K562 (cell line): Measurements from ENCODE around the gene AQP1. TPM values are rescaled to one million over a fixed set of nuclear protein-coding genes. Genes with fewer than 3 reads are reported as not detected.
A peak's percentile ranks its signal among the peaks of the same experiment; 100 is the strongest.

ENCODE experiments used
- ATAC-seq: fragments of 200-7000 bp; cut with Tn5 transposase; 3 replicates; pipeline ENCODE4 v1.9.1; 2020; ENCODE audit warnings: moderate library complexity
- BruUV-seq: library from RNA; stranded (reverse); fragments of 400-500 nt; replicated peaks from 2 replicates; lab custom pipeline; 2021; lab: Mats Ljungman, UMichigan
- CTCF ChIA-PET: fragments of 300-600 bp; formaldehyde crosslinking; extraction: SDS; loops from one replicate; lab custom pipeline; 2021; ENCODE audit warnings: low intra/inter-chr PET ratio; lab: Yijun Ruan, JAX
- POLR2A ChIA-PET: fragments of 300-600, 350-650 bp; sonication (Branson Sonifier 250); formaldehyde crosslinking; extraction: SDS; loops from one replicate; lab custom pipeline; 2021; ENCODE audit warnings: antibody characterized with exemption, inconsistent platforms; lab: Yijun Ruan, JAX
- DNase-seq, 4 experiments: peaks; one replicate each; pipeline versions ENCODE4 v3.0.0 to v3.0.0-alpha.2; 2011 to 2018; ENCODE audit warnings: low spot score in 3 of 4, mixed read lengths in 3 of 4; ENCODE audit errors: extremely low read depth in 1 of 4
- FAIRE-seq: peaks from 2 replicates; lab custom pipeline; 2011; peaks lifted over from hg19 to GRCh38; lab: Jason Lieb, UNC
- H2AFZ ChIP-seq: 2 replicates; pipeline ENCODE4 v1.6.0; 2011; ENCODE audit warnings: low read depth, low read length, control low read depth, inconsistent platforms
- H3K27ac ChIP-seq: fragments of 200-600 bp; 3 replicates; pipeline ENCODE4 v1.8.0; 2011; ENCODE audit warnings: low read depth, mild to moderate bottlenecking, control low read depth, inconsistent platforms, low read length, moderate library complexity, mixed read lengths; ENCODE audit errors: extremely low read depth
- H3K27me3 ChIP-seq, 2 experiments: fragments of 300-600 bp in 1 of 2; 2 replicates in 1 of 2; 3 replicates in 1 of 2; pipeline versions ENCODE4 v1.6.0 to v1.8.0; 2011; ENCODE audit warnings: inconsistent platforms in 2 of 2, low read length in 2 of 2, mild to moderate bottlenecking in 1 of 2, mixed read lengths in 1 of 2, moderate library complexity in 1 of 2; ENCODE audit not compliant: control insufficient read depth in 2 of 2, insufficient read depth in 2 of 2
- H3K36me3 ChIP-seq: fragments of 300-600 bp; 3 replicates; pipeline ENCODE4 v1.8.0; 2011; ENCODE audit warnings: mild to moderate bottlenecking, low read length, inconsistent platforms; ENCODE audit not compliant: control insufficient read depth, insufficient read depth
- H3K4me1 ChIP-seq, 2 experiments: fragments of 200-600 bp in 1 of 2; replicated peaks in 1 of 2; 2 replicates in 1 of 2; 3 replicates in 1 of 2; pipeline versions ENCODE4 v1.5.1 to v1.8.0; 2011; ENCODE audit warnings: inconsistent platforms in 2 of 2, low read length in 2 of 2, mild to moderate bottlenecking in 1 of 2, mixed read lengths in 1 of 2, moderate library complexity in 1 of 2; ENCODE audit not compliant: control insufficient read depth in 2 of 2, insufficient read depth in 2 of 2
- H3K4me2 ChIP-seq: 2 replicates; pipeline ENCODE4 v1.6.1; 2011; ENCODE audit warnings: low read length, control low read depth, inconsistent platforms, mixed read lengths; ENCODE audit not compliant: insufficient read depth
- H3K4me3 ChIP-seq: fragments of 200-600 bp; sonication (generic), shearing (Covaris generic); 2 replicates; pipeline ENCODE4 v1.5.1; 2016; ENCODE audit warnings: control low read depth, inconsistent platforms
- H3K79me2 ChIP-seq: fragments of 200-600 bp; 3 replicates; pipeline ENCODE4 v1.8.0; 2011; ENCODE audit warnings: low read length, inconsistent platforms; ENCODE audit not compliant: control insufficient read depth, insufficient read depth
- H3K9ac ChIP-seq, 2 experiments: 2 replicates each; pipeline versions ENCODE4 v1.6.0 to v1.6.1; 2011; ENCODE audit warnings: low read depth in 2 of 2, low read length in 2 of 2, control low read depth in 1 of 2, inconsistent platforms in 1 of 2, mild to moderate bottlenecking in 1 of 2, mixed read lengths in 1 of 2; ENCODE audit not compliant: insufficient read depth in 1 of 2
- H3K9me1 ChIP-seq: one replicate; pipeline ENCODE4 v1.6.0; 2011; ENCODE audit warnings: inconsistent platforms, mild to moderate bottlenecking, low read length, moderate library complexity; ENCODE audit not compliant: control insufficient read depth, insufficient read depth
- H3K9me3 ChIP-seq: replicated peaks from 2 replicates; pipeline ENCODE4 v1.5.1; 2011; ENCODE audit warnings: low read depth, low read length, inconsistent platforms; ENCODE audit not compliant: control insufficient read depth, insufficient read depth
- H4K20me1 ChIP-seq: replicated peaks from 2 replicates; pipeline ENCODE4 v1.6.1; 2011; ENCODE audit warnings: low read length, inconsistent platforms, mixed read lengths; ENCODE audit not compliant: control insufficient read depth, insufficient read depth
- CHD1 ChIP-seq: fragments of 200-600 bp; sonication (generic); IDR thresholded peaks from one replicate; pipeline ENCODE4 v1.6.1; 2012; ENCODE audit warnings: mild to moderate bottlenecking, moderate library complexity, low read length, inconsistent platforms
- COPS2 ChIP-seq: fragments of 450-650 bp; conservative IDR thresholded peaks from 2 replicates; pipeline ENCODE4 v1.6.1; 2016; ENCODE audit warnings: mild to moderate bottlenecking, moderate library complexity
- JUNB ChIP-seq: fragments of 450-650 bp; formaldehyde crosslinking; conservative IDR thresholded peaks from 2 replicates; pipeline ENCODE4 v1.4.0; 2020; ENCODE audit warnings: mild to moderate bottlenecking
- KAT2B ChIP-seq: IDR thresholded peaks from one replicate; pipeline ENCODE4 v1.6.1; 2012; ENCODE audit warnings: low read depth, mild to moderate bottlenecking, control low read depth, inconsistent platforms, low read length, moderate library complexity
- KLF10 ChIP-seq: fragments of 250-450 bp; sonication (Bioruptor Pico); IDR thresholded peaks from 2 replicates; pipeline ENCODE4 v1.6.1; 2021; ENCODE audit warnings: matching md5 sums
- MAFF ChIP-seq: IDR thresholded peaks from 2 replicates; pipeline ENCODE4 v1.6.1; 2012; ENCODE audit warnings: low read length, improper control_type of control experiment
- MAX ChIP-seq: sonication (generic); formaldehyde crosslinking; IDR thresholded peaks from 2 replicates; pipeline ENCODE4 v1.9.0; 2022; ENCODE audit warnings: mild to moderate bottlenecking, missing genetic modification reagents
- NFE2 ChIP-seq: IDR thresholded peaks from 2 replicates; pipeline ENCODE4 v1.6.1; 2014; ENCODE audit warnings: antibody characterized with exemption, low read depth
- PCBP1 ChIP-seq: fragments of 200-400 bp; formaldehyde crosslinking; IDR thresholded peaks from 2 replicates; pipeline ENCODE4 v1.6.1; 2018; ENCODE audit warnings: mild to moderate bottlenecking, low read depth, low read length; ENCODE audit not compliant: poor library complexity, severe bottlenecking
- RBM22 ChIP-seq: fragments of 200-400 bp; formaldehyde crosslinking; IDR thresholded peaks from 2 replicates; pipeline ENCODE4 v1.6.1; 2018; ENCODE audit warnings: low read length, low read depth; ENCODE audit not compliant: poor library complexity, severe bottlenecking
- RBM34 ChIP-seq: fragments of 200-400 bp; formaldehyde crosslinking; IDR thresholded peaks from 2 replicates; pipeline ENCODE4 v1.6.1; 2018; ENCODE audit warnings: low read length, borderline replicate concordance; ENCODE audit not compliant: insufficient read depth
- SP1 ChIP-seq: sonication (generic); formaldehyde crosslinking; IDR thresholded peaks from 2 replicates; pipeline ENCODE4 v1.8.1; 2022; ENCODE audit warnings: mild to moderate bottlenecking, missing genetic modification reagents
- ZNF133 ChIP-seq: fragments of 250-450 bp; sonication (Bioruptor Pico); IDR thresholded peaks from 2 replicates; pipeline ENCODE4 v1.4.0; 2020; ENCODE audit warnings: mild to moderate bottlenecking
- ZNF408 ChIP-seq: fragments of 250-450 bp; sonication (Bioruptor Pico); IDR thresholded peaks from 2 replicates; pipeline ENCODE4 v1.4.0; 2020; ENCODE audit warnings: low read depth, mild to moderate bottlenecking, moderate library complexity
- ZNF436 ChIP-seq: fragments of 250-450, 450-650 bp; sonication (Bioruptor Pico); formaldehyde crosslinking; IDR thresholded peaks from 2 replicates; pipeline ENCODE4 v1.7.0; 2020; ENCODE audit warnings: mild to moderate bottlenecking
- ZNF695 ChIP-seq: fragments of 450-650 bp; formaldehyde crosslinking; IDR thresholded peaks from 2 replicates; pipeline ENCODE4 v1.4.0; 2020; ENCODE audit warnings: mild to moderate bottlenecking, moderate library complexity
- ZNF75A ChIP-seq: fragments of 450-650 bp; formaldehyde crosslinking; IDR thresholded peaks from 2 replicates; pipeline ENCODE4 v1.4.0; 2020; ENCODE audit warnings: mild to moderate bottlenecking
- WGBS: fragments of 100-300 bp; shearing (Covaris generic); methylation state at CpG from one replicate; pipeline ENCODE4 v1.1.6; 2016; ENCODE audit warnings: low coverage, mixed read lengths; ENCODE audit not compliant: insufficient coverage; ENCODE audit errors: missing lambda C conversion rate; 5-methylcytosine and 5-hydroxymethylcytosine counted together
- in situ Hi-C: fragments of 300-500 bp; cut with MboI; formaldehyde crosslinking; loops from 4 replicates; pipeline ENCODE4 v1.15.0; 2018; ENCODE audit warnings: inconsistent platforms, mixed read lengths
- intact Hi-C: fragments of 100-400 bp; cut with micrococcal nuclease; formaldehyde crosslinking; loops from 2 replicates; pipeline ENCODE4 v1.14.2; 2022
- polyA plus RNA-seq, 8 experiments: library from polyadenylated mRNA; depleted of rRNA in 4 of 8; stranded (reverse) in 5 of 8; unstranded in 3 of 8; fragments of >200 nt; fragmentation: Nextera tagmentation in 2 of 8; fragmentation: Illumina TruSeq in 1 of 8; extraction: Ambion mirVana in 2 of 8; extraction: Trizol in 1 of 8; gene quantifications; 2 replicates each; pipeline versions ENCODE4 v1.2.1 to v1.2.3, GENCODE V29; 2011 to 2014; ENCODE audit warnings: inconsistent platforms in 1 of 8, missing spikeins in 1 of 8
- total RNA-seq, 7 experiments: library from RNA; depleted of rRNA in 6 of 7; stranded (reverse); fragments of >200 nt in 6 of 7; fragmentation: Illumina TruSeq in 2 of 7; extraction: Trizol in 2 of 7; gene quantifications; 2 replicates each; pipeline versions ENCODE4 v1.2.1 to v1.2.3, GENCODE V29; 2011 to 2021; ENCODE audit warnings: low replicate concordance in 1 of 7
- TF ChIP-seq, protein P1 (sequence below): sonication (generic); formaldehyde crosslinking; IDR thresholded peaks from 2 replicates; pipeline ENCODE4 v1.8.1; 2023; ENCODE audit warnings: mild to moderate bottlenecking, missing genetic modification reagents, moderate library complexity

AQP1 gene
- total and polyA plus RNA-seq, 9 of the 15 experiments (the other 6 are each of a cell fraction or from before 2014, with no cell fraction given): 0.18 to 12.6 (median 4.1) TPM

- H3K27ac ChIP-seq: no peak overlapping the region
- no peaks in the 10 kb centered on the region for H3K9me1 ChIP-seq
- H3K36me3 ChIP-seq: no peaks in the 10 kb centered on the region; the same call in 2 of the 3 replicates
- H3K27me3 ChIP-seq: no peaks in the 10 kb centered on the region
- H4K20me1 ChIP-seq: no peaks in the 10 kb centered on the region; the same call in 1 of the 2 replicates
- ChIA-PET POLR2A (interaction anchor here (0.9 kb wide), 1 partner anchor 33 kb away, joined by 3 read pairs; no protein-coding TSS in a partner anchor), CTCF (no interaction called here)
- no TSS peak for BruUV-seq
- no peak for DNase-seq
- H3K4me2 ChIP-seq: no peak overlapping the region
- H3K4me1 ChIP-seq: peaks cover 2 to 5% of the 10 kb centered on the region in 2 experiments; a peak in 2 of 5 replicates
- TF ChIP-seq ZNF75A (CRISPR knock-in tag) (no peak), KAT2B (no peak), ZNF436 (CRISPR knock-in tag) (no peak), COPS2 (no peak), SP1 (CRISPR knock-in tag) (no peak), ZNF133 (CRISPR knock-in tag) (no peak), MAX (CRISPR knock-in tag) (no peak), CHD1 (no peak), RBM34 (no peak), KLF10 (CRISPR knock-in tag) (no peak), ZNF695 (CRISPR knock-in tag) (no peak), RBM22 (no peak), ZNF408 (CRISPR knock-in tag) (no peak), JUNB (CRISPR knock-in tag) (no peak), NFE2 (no peak), MAFF (no peak), PCBP1 (no peak)
- TF ChIP-seq, protein P1, sequence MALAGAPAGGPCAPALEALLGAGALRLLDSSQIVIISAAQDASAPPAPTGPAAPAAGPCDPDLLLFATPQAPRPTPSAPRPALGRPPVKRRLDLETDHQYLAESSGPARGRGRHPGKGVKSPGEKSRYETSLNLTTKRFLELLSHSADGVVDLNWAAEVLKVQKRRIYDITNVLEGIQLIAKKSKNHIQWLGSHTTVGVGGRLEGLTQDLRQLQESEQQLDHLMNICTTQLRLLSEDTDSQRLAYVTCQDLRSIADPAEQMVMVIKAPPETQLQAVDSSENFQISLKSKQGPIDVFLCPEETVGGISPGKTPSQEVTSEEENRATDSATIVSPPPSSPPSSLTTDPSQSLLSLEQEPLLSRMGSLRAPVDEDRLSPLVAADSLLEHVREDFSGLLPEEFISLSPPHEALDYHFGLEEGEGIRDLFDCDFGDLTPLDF: no peak
- in situ Hi-C loops: no loop called here
- no peak overlapping the region for H3K4me3 ChIP-seq
- 77% methylated on average over 3 of the region's 3 CpGs for WGBS
- no peak overlapping the region for H2AFZ ChIP-seq
- no peaks in the 10 kb centered on the region for H3K9me3 ChIP-seq
- FAIRE-seq: peak; percentile 26
- no peak overlapping the region for H3K9ac ChIP-seq
- no peak for ATAC-seq
- intact Hi-C loops: no loop called here
- H3K79me2 ChIP-seq: no peaks in the 10 kb centered on the region
Measured at GRCh38 chr7:30864101-30864500, 47.6 kb upstream of the AQP1 start.
